Mesenchymal stem cell (in vitro differentiated cells and primary cell): ENCODE data around the gene HMOX1.
A peak's percentile ranks its signal among the peaks of the same experiment; 100 is the strongest.

Source experiments
- DNase-seq: peaks from one replicate; pipeline ENCODE4 v3.0.0-alpha.2; 2013
- H2AFZ ChIP-seq: one replicate; pipeline ENCODE4 v1.6.1; 2013; ENCODE audit warnings: low read depth, mild to moderate bottlenecking, control low read depth, inconsistent platforms, low read length, moderate library complexity
- H2AK5ac ChIP-seq: 2 replicates; pipeline ENCODE4 v1.6.1; 2013; ENCODE audit warnings: low read length, moderate library complexity, mild to moderate bottlenecking, inconsistent platforms; ENCODE audit not compliant: severe bottlenecking
- H2BK120ac ChIP-seq: one replicate; pipeline ENCODE4 v1.6.1; 2013; ENCODE audit warnings: low read depth, mild to moderate bottlenecking, inconsistent platforms, low read length, moderate library complexity
- H2BK12ac ChIP-seq, 2 experiments: one replicate each; pipeline ENCODE4 v1.6.1; 2013; ENCODE audit warnings: inconsistent platforms in 2 of 2, low read length in 2 of 2, mild to moderate bottlenecking in 2 of 2, moderate library complexity in 2 of 2, control low read depth in 1 of 2
- H2BK15ac ChIP-seq: one replicate; pipeline ENCODE4 v1.6.1; 2013; ENCODE audit warnings: mild to moderate bottlenecking, low read depth, inconsistent platforms; ENCODE audit not compliant: poor library complexity, severe bottlenecking
- H2BK5ac ChIP-seq: 2 replicates; pipeline ENCODE4 v1.6.1; 2013; ENCODE audit warnings: low read depth, mild to moderate bottlenecking, low read length, control low read depth, inconsistent platforms; ENCODE audit not compliant: poor library complexity, severe bottlenecking
- H3K14ac ChIP-seq, 2 experiments: one replicate each; pipeline ENCODE4 v1.6.1; 2013; ENCODE audit warnings: inconsistent platforms in 2 of 2, low read length in 2 of 2, control low read depth in 1 of 2, mild to moderate bottlenecking in 1 of 2, moderate library complexity in 1 of 2
- H3K18ac ChIP-seq, 2 experiments: one replicate each; pipeline ENCODE4 v1.6.1; 2013; ENCODE audit warnings: inconsistent platforms in 2 of 2, low read length in 2 of 2, control low read depth in 1 of 2, low read depth in 1 of 2, mild to moderate bottlenecking in 1 of 2
- H3K23ac ChIP-seq, 2 experiments: one replicate each; pipeline ENCODE4 v1.6.1; 2013; ENCODE audit warnings: inconsistent platforms in 2 of 2, low read length in 2 of 2, mild to moderate bottlenecking in 2 of 2, moderate library complexity in 2 of 2, control low read depth in 1 of 2
- H3K27ac ChIP-seq: 2 replicates; pipeline ENCODE4 v1.5.1; 2013; ENCODE audit warnings: mild to moderate bottlenecking, moderate library complexity, low read length, control low read depth, inconsistent platforms; ENCODE audit not compliant: poor library complexity, severe bottlenecking
- H3K27me3 ChIP-seq, 2 experiments: 2 replicates each; pipeline versions ENCODE4 v1.6.1 to v1.7.0; 2013; ENCODE audit warnings: low read length in 2 of 2, mild to moderate bottlenecking in 2 of 2, moderate library complexity in 2 of 2, control low read depth in 1 of 2, inconsistent platforms in 1 of 2; ENCODE audit not compliant: control insufficient read depth in 1 of 2, insufficient read depth in 1 of 2
- H3K36me3 ChIP-seq, 2 experiments: 2 replicates each; pipeline versions ENCODE4 v1.6.1 to v1.7.0; 2013; ENCODE audit warnings: low read length in 2 of 2, control low read depth in 1 of 2, inconsistent platforms in 1 of 2, low read depth in 1 of 2, mild to moderate bottlenecking in 1 of 2; ENCODE audit not compliant: insufficient read depth in 2 of 2, control insufficient read depth in 1 of 2
- H3K4ac ChIP-seq, 2 experiments: one replicate each; pipeline ENCODE4 v1.6.1; 2013; ENCODE audit warnings: inconsistent platforms in 2 of 2, low read length in 2 of 2, mild to moderate bottlenecking in 2 of 2, moderate library complexity in 2 of 2, control low read depth in 1 of 2, low read depth in 1 of 2
- H3K4me1 ChIP-seq: 2 replicates; pipeline ENCODE4 v1.6.1; 2013; ENCODE audit warnings: low read depth, low read length, control low read depth; ENCODE audit not compliant: control insufficient read depth, insufficient read depth
- H3K4me2 ChIP-seq: 2 replicates; pipeline ENCODE4 v1.6.1; 2013; ENCODE audit warnings: low read length, mild to moderate bottlenecking, inconsistent platforms; ENCODE audit not compliant: poor library complexity, severe bottlenecking
- H3K4me3 ChIP-seq, 2 experiments: 2 replicates each; pipeline versions ENCODE4 v1.5.1 to v1.7.0; 2013; ENCODE audit warnings: low read length in 2 of 2, mild to moderate bottlenecking in 2 of 2, control low read depth in 1 of 2, low read depth in 1 of 2; ENCODE audit not compliant: insufficient read depth in 1 of 2
- H3K79me1 ChIP-seq: replicated peaks from 2 replicates; pipeline ENCODE4 v1.6.1; 2013; ENCODE audit warnings: mild to moderate bottlenecking, control low read depth, low read length, inconsistent platforms; ENCODE audit not compliant: poor library complexity, severe bottlenecking
- H3K9ac ChIP-seq: 2 replicates; pipeline ENCODE4 v1.7.0; 2013; ENCODE audit warnings: mild to moderate bottlenecking, low read length, moderate library complexity
- H3K9me3 ChIP-seq: 2 replicates; pipeline ENCODE4 v1.7.0; 2013; ENCODE audit warnings: mild to moderate bottlenecking, low read length; ENCODE audit not compliant: control insufficient read depth
- H4K8ac ChIP-seq: one replicate; pipeline ENCODE4 v1.6.1; 2013; ENCODE audit warnings: inconsistent platforms, mild to moderate bottlenecking, low read length, moderate library complexity
- H4K91ac ChIP-seq: one replicate; pipeline ENCODE4 v1.6.1; 2013; ENCODE audit warnings: mild to moderate bottlenecking, low read length, inconsistent platforms
- WGBS: methylation state at CpG from one replicate; pipeline ENCODE4 v1.1.7; 2013; ENCODE audit warnings: mixed read lengths; 5-methylcytosine and 5-hydroxymethylcytosine counted together

HMOX1 gene

GRCh38 chr22:35439365-35439717, 58.4 kb downstream of the HMOX1 start:
- H3K9ac ChIP-seq: no peak overlapping the region
- H3K14ac ChIP-seq: no peak overlapping the region
- peaks cover 2 to 6% of the 10 kb centered on the region in 2 experiments for H3K36me3 ChIP-seq
- H4K8ac ChIP-seq: no peak overlapping the region
- no peaks in the 10 kb centered on the region for H3K79me1 ChIP-seq
- no peak overlapping the region for H2AFZ ChIP-seq
- no peak overlapping the region for H2BK120ac ChIP-seq
- no peak overlapping the region for H3K18ac ChIP-seq
- H3K4me2 ChIP-seq: no peak overlapping the region
- no peak overlapping the region for H3K4ac ChIP-seq
- H2BK15ac ChIP-seq: no peak overlapping the region
- H2AK5ac ChIP-seq: no peak overlapping the region
- H2BK12ac ChIP-seq: no peak overlapping the region
- no peaks in the 10 kb centered on the region for H3K27me3 ChIP-seq
- WGBS: 100% methylated on average over 1 of the region's 1 CpG
- no peak overlapping the region for H2BK5ac ChIP-seq
- no peak for DNase-seq
- peaks cover 3% of the 10 kb centered on the region for H3K4me1 ChIP-seq
- no peak overlapping the region for H3K23ac ChIP-seq
- H3K9me3 ChIP-seq: peaks cover under 1% of the 10 kb centered on the region
- no peak overlapping the region for H4K91ac ChIP-seq
- no peak overlapping the region for H3K27ac ChIP-seq
- H3K4me3 ChIP-seq: no peak overlapping the region

GRCh38 chr22:35440129-35440528, 59.2 kb downstream of the HMOX1 start:
- peak overlapping the region in 1 of 2 experiments; percentile 61 for H2BK12ac ChIP-seq
- H3K4me2 ChIP-seq: no peak overlapping the region
- H2BK120ac ChIP-seq: no peak overlapping the region
- H3K14ac ChIP-seq: no peak overlapping the region
- H3K18ac ChIP-seq: no peak overlapping the region
- H2AK5ac ChIP-seq: no peak overlapping the region
- no peak for DNase-seq
- H4K91ac ChIP-seq: no peak overlapping the region
- peaks cover 9% of the 10 kb centered on the region for H3K4me1 ChIP-seq
- H3K27me3 ChIP-seq: no peaks in the 10 kb centered on the region
- no peak overlapping the region for H3K4ac ChIP-seq
- H3K27ac ChIP-seq: no peak overlapping the region
- no peak overlapping the region for H2BK15ac ChIP-seq
- H3K4me3 ChIP-seq: no peak overlapping the region
- no peak overlapping the region for H4K8ac ChIP-seq
- no peak overlapping the region for H3K9ac ChIP-seq
- peaks cover 0 to 5% of the 10 kb centered on the region in 2 experiments for H3K36me3 ChIP-seq
- H3K79me1 ChIP-seq: no peaks in the 10 kb centered on the region
- H2AFZ ChIP-seq: no peak overlapping the region
- H2BK5ac ChIP-seq: no peak overlapping the region
- H3K23ac ChIP-seq: no peak overlapping the region
- no peaks in the 10 kb centered on the region for H3K9me3 ChIP-seq
- WGBS: 80% methylated on average over 3 of the region's 3 CpGs

DNA sequence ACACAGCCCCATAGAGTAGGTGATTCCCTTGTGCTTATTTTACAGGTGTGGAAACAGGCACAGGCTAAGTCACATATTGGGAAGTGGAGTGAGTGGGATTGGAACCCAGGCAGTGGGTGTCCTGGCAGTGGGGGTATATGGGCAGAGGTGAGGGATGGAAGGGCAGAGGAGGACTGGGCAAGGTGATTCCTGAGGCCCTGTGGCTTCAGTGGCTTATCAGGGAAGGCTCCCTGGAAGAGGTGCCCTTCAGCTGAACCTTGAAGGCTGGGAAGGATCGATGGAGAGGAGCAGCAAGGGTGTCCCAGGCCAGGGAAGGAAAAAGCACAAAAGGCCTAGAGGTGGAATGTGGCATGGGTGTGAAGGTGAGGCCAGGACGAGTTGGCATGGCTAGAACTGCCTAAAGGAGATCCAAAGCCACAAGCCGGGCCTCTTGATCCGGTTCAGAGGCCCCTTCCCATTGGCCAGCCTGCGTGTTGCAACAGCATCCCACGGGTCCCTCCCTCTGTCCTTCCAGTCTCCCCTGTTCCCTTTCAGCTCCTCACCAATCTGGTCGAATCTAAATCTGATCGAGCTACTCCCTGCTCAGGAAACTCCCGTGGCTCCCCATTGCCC, 60.7 kb downstream of the HMOX1 start:
- Histone ChIP-seq H3K9ac (no peak overlapping the region), H2AFZ (no peak overlapping the region), H2BK12ac (no peak overlapping the region), H3K4me2 (no peak overlapping the region), H3K4me3 (no peak overlapping the region), H3K36me3 (peaks cover 0 to 2% of the 10 kb centered on the region in 2 experiments), H4K91ac (peak overlapping the region; percentile 40), H3K27ac (no peak overlapping the region), H4K8ac (no peak overlapping the region), H3K4me1 (peaks cover 15% of the 10 kb centered on the region), H3K14ac (no peak overlapping the region), H3K79me1 (no peaks in the 10 kb centered on the region), H3K27me3 (no peaks in the 10 kb centered on the region), H2BK15ac (no peak overlapping the region), H2BK5ac (no peak overlapping the region), H3K23ac (no peak overlapping the region), H2BK120ac (peak overlapping the region; percentile 37), H3K18ac (peak overlapping the region in 1 of 2 experiments; percentile 19), H2AK5ac (no peak overlapping the region), H3K9me3 (no peaks in the 10 kb centered on the region), H3K4ac (no peak overlapping the region)
- WGBS: 88% methylated on average over 9 of the region's 9 CpGs
- no peak for DNase-seq

- no peak overlapping the region for H3K27ac ChIP-seq
- no peak overlapping the region for H2AFZ ChIP-seq
- no peak overlapping the region for H2BK15ac ChIP-seq
- peak overlapping the region in 1 of 2 experiments; percentile 14 for H3K18ac ChIP-seq
- H3K14ac ChIP-seq: no peak overlapping the region
- no peaks in the 10 kb centered on the region for H3K9me3 ChIP-seq
- peaks cover 0 to 2% of the 10 kb centered on the region in 2 experiments for H3K36me3 ChIP-seq
- no peak overlapping the region for H3K4me2 ChIP-seq
- H3K23ac ChIP-seq: no peak overlapping the region
- H4K8ac ChIP-seq: no peak overlapping the region
- H2BK120ac ChIP-seq: peak overlapping the region; percentile 50
- no peak overlapping the region for H3K9ac ChIP-seq
- peaks cover 22% of the 10 kb centered on the region for H3K4me1 ChIP-seq
- no peak for DNase-seq
- no peaks in the 10 kb centered on the region for H3K79me1 ChIP-seq
- no peaks in the 10 kb centered on the region for H3K27me3 ChIP-seq
- 85% methylated on average over 4 of the region's 6 CpGs for WGBS
- H2BK12ac ChIP-seq: peak overlapping the region in 1 of 2 experiments; percentile 31
- no peak overlapping the region for H2BK5ac ChIP-seq
- no peak overlapping the region for H3K4ac ChIP-seq
- no peak overlapping the region for H2AK5ac ChIP-seq
- no peak overlapping the region for H3K4me3 ChIP-seq
- H4K91ac ChIP-seq: no peak overlapping the region
These were observed 61.6 kb downstream of the HMOX1 start for GRCh38 chr22:35442471-35442870.
